HEK293T (cell line): Measurements from ENCODE around the gene TBATA.

Experiments used
- BHLHE40 ChIP-seq: fragments of 450-650 bp; IDR thresholded peaks from 2 replicates; pipeline ENCODE4 v1.6.1; 2016; ENCODE audit warnings: mild to moderate bottlenecking, moderate library complexity, borderline replicate concordance
- CTBP1 ChIP-seq: fragments of 450-650 bp; IDR thresholded peaks from 2 replicates; pipeline ENCODE4 v1.6.1; 2016; ENCODE audit warnings: borderline replicate concordance
- FOXA1 ChIP-seq: fragments of 450-650 bp; IDR thresholded peaks from 2 replicates; pipeline ENCODE4 v1.6.1; 2016; ENCODE audit warnings: mild to moderate bottlenecking
- FOXK2 ChIP-seq: fragments of 450-650 bp; IDR thresholded peaks from 2 replicates; pipeline ENCODE4 v1.6.1; 2016; ENCODE audit warnings: mild to moderate bottlenecking
- FOXM1 ChIP-seq: fragments of 450-650 bp; IDR thresholded peaks from 2 replicates; pipeline ENCODE4 v1.6.1; 2017; ENCODE audit warnings: mild to moderate bottlenecking, borderline replicate concordance
- SP1 ChIP-seq: fragments of 450-650 bp; IDR thresholded peaks from 2 replicates; pipeline ENCODE4 v1.6.1; 2017
- TARDBP ChIP-seq: fragments of 450-650 bp; IDR thresholded peaks from 2 replicates; pipeline ENCODE4 v1.6.1; 2016
- TF ChIP-seq, protein P1 (sequence below): fragments of 450-650 bp; IDR thresholded peaks from 2 replicates; pipeline ENCODE4 v1.6.1; 2016

DNA sequence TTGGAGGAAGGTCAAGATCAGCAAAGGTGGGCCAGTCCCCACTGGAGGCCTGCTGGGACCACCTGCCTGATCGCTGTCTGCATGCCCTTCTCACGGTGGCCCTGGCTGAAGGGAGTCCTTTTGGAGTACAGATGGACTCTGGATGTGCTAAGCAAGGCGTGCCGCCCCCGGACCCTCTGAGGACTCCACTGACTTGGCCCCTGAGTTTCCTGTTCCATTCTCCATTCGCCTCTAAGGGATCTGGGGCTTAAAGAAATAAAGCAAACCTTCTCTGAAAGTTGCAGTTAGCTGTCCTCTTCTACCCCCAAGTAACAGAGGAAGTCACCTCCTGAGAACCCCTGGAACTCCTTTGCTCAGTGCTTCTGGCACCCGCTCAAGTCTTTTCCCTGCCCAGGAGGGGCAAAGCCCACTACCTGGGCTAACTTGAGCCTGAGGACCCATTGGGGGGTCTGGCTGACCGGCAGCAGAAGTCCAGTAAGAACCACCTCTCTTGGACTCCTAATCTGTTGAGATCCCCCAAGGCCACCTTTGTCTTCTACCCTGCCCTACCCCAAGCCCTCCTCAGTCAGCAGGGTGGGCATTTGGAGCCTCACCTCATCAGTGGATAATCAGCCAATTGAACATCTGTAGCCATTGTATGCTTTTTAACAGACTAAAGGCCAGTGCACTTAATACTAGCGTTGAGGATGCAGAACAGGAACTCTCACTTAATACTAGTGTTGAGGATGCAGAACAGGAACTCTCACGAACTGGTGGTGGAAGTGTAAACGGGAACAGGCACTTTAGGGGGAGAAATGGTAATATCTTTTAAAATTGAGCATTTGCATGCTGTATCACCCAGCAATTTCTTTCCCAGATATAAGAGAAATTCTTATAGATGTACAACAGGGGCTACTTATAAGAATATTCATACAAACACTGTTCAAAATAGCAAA lies 2.2 kb downstream of the TBATA start:
- no peak for TF ChIP-seq FOXM1
- no peak for TF ChIP-seq SP1
- no peak for TF ChIP-seq TARDBP
- TF ChIP-seq FOXK2: no peak
- TF ChIP-seq BHLHE40: no peak
- TF ChIP-seq CTBP1: no peak
- TF ChIP-seq, protein P1, sequence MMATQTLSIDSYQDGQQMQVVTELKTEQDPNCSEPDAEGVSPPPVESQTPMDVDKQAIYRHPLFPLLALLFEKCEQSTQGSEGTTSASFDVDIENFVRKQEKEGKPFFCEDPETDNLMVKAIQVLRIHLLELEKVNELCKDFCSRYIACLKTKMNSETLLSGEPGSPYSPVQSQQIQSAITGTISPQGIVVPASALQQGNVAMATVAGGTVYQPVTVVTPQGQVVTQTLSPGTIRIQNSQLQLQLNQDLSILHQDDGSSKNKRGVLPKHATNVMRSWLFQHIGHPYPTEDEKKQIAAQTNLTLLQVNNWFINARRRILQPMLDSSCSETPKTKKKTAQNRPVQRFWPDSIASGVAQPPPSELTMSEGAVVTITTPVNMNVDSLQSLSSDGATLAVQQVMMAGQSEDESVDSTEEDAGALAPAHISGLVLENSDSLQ: no peak
- no peak for TF ChIP-seq FOXA1
